Transverse colon (tissue), 4 donors: ENCODE data around the gene MSI2. TPM values are rescaled to one million over a fixed set of nuclear protein-coding genes. Genes with fewer than 3 reads are reported as not detected.

Source experiments
- DNase-seq: peaks from one replicate; pipeline ENCODE4 v3.0.0-alpha.2; 2019
- H3K27ac ChIP-seq, 4 donors: fragments of 200-600 bp; sonication (generic); 2 replicates each; pipeline ENCODE4 v1.5.1; 2016 to 2018; ENCODE audit warnings: inconsistent platforms in 4 of 4
- H3K27me3 ChIP-seq: fragments of 200-600 bp; sonication (generic); 2 replicates; pipeline ENCODE4 v1.5.1; 2017; ENCODE audit warnings: inconsistent platforms
- H3K36me3 ChIP-seq, 4 donors: fragments of 200-600 bp; sonication (generic); 2 replicates each; pipeline ENCODE4 v1.5.1; 2017 to 2019; ENCODE audit warnings: inconsistent platforms in 4 of 4
- H3K4me1 ChIP-seq, 4 donors: fragments of 200-600 bp; sonication (generic); 2 replicates each; pipeline ENCODE4 v1.5.1; 2017 to 2020; ENCODE audit warnings: inconsistent platforms in 4 of 4
- H3K4me3 ChIP-seq, 4 donors: fragments of 200-600 bp; sonication (generic); 1 replicate in 1 of 4; 2 replicates in 3 of 4; pipeline versions ENCODE4 v1.5.1 to v1.6.1; 2017 to 2019; ENCODE audit warnings: inconsistent platforms in 4 of 4
- H3K9me3 ChIP-seq, 2 donors: fragments of 200-600 bp; sonication (generic); 2 replicates each; pipeline ENCODE4 v1.5.1; 2017 to 2019; ENCODE audit warnings: inconsistent platforms in 2 of 2
- CTCF ChIP-seq, 5 experiments: fragments of 200-600 bp in 3 of 5; fragments of 450-650 bp in 2 of 5; sonication (generic) in 3 of 5; IDR thresholded peaks; 1 replicate in 2 of 5; 2 replicates in 3 of 5; pipeline ENCODE4 v1.5.1; 2016 to 2017; ENCODE audit warnings: antibody characterized with exemption in 5 of 5, inconsistent platforms in 3 of 5, mild to moderate bottlenecking in 2 of 5, moderate library complexity in 1 of 5
- EP300 ChIP-seq: sonication (generic); formaldehyde crosslinking; IDR thresholded peaks from one replicate; pipeline ENCODE4 v1.6.1; 2017; ENCODE audit warnings: antibody characterized with exemption, low read depth
- POLR2A ChIP-seq: fragments of 450-650 bp; IDR thresholded peaks from one replicate; pipeline ENCODE4 v1.6.1; 2016; ENCODE audit warnings: antibody characterized with exemption, mild to moderate bottlenecking, moderate library complexity
- POLR2AphosphoS5 ChIP-seq, 3 donors: sonication (generic); formaldehyde crosslinking; IDR thresholded peaks; one replicate each; pipeline ENCODE4 v1.6.1; 2016; ENCODE audit warnings: antibody characterized with exemption in 3 of 3
- WGBS, 2 donors: methylation state at CpG; one replicate each; pipeline ENCODE4 v1.1.5; 2018; ENCODE audit warnings: low coverage in 1 of 2; 5-methylcytosine and 5-hydroxymethylcytosine counted together
- in situ Hi-C, 4 donors: fragments of 200-750 bp; cut with MboI; loops; one replicate each; pipeline versions ENCODE4 v1.15.0 to v1.15.1; 2017; ENCODE audit warnings: low sequenced_read_pairs in 3 of 4, low pct_ligation_motif_present in 1 of 4, low pct_unique_long_range_greater_than_20kb in 1 of 4
- intact Hi-C: fragments of 100-400 bp; cut with DNase I; formaldehyde crosslinking; loops from one replicate; pipeline ENCODE4 v1.15.1; 2023; ENCODE audit warnings: low total_unique reads
- total RNA-seq, 4 donors: library from RNA; depleted of rRNA; stranded (reverse); fragments of >200 nt; gene quantifications; one replicate each; pipeline ENCODE4 v1.1.0, GENCODE V29; 2016

MSI2 gene
- total RNA-seq, 4 donors from 2014 or later, result 20.6 to 36.0 (median 29.3) TPM

- DNase-seq, result no peak
- Histone ChIP-seq H3K27ac (no peak overlapping the region), H3K4me1 (no peaks in the 10 kb centered on the region), H3K4me3 (no peak overlapping the region), H3K9me3 (no peaks in the 10 kb centered on the region), H3K27me3 (no peaks in the 10 kb centered on the region), H3K36me3 (no peaks in the 10 kb centered on the region)
- in situ Hi-C loops (no loop called here), intact Hi-C loops (no loop called here)
- TF ChIP-seq POLR2A (no peak), EP300 (no peak)
- 80 to 100% methylated on average over 3 to 8 of the region's 8 CpGs for WGBS, 2 donors
These were observed 261.5 kb downstream of the MSI2 start for GRCh38 chr17:57517632-57518456.

- in situ Hi-C loops, result no loop called here
- no peak for DNase-seq
- intact Hi-C loops, result no loop called here
These were observed 262.6 kb downstream of the MSI2 start for GRCh38 chr17:57518587-57519581.

GRCh38 chr17:57519800-57520199, 263.5 kb downstream of the MSI2 start:
- Histone ChIP-seq H3K4me3 (no peak overlapping the region), H3K4me1 (no peaks in the 10 kb centered on the region), H3K9me3 (no peaks in the 10 kb centered on the region), H3K27me3 (no peaks in the 10 kb centered on the region), H3K27ac (no peak overlapping the region), H3K36me3 (no peaks in the 10 kb centered on the region)
- TF ChIP-seq CTCF (IDR thresholded peaks at IDR 0.05), result no peak
- no peak for TF ChIP-seq POLR2AphosphoS5 (IDR thresholded peaks at IDR 0.05)
- no peak for TF ChIP-seq POLR2A
- TF ChIP-seq EP300, result no peak
- 96 to 100% methylated on average over 3 to 7 of the region's 7 CpGs for WGBS, 2 donors
- intact Hi-C loops, result no loop called here
- DNase-seq, result no peak
- in situ Hi-C loops, result no loop called here

More at GRCh38 chr17:57518587-57519581, 262.6 kb downstream of the MSI2 start:
- Histone ChIP-seq H3K9me3 (no peaks in the 10 kb centered on the region), H3K4me1 (no peaks in the 10 kb centered on the region), H3K4me3 (no peak overlapping the region), H3K36me3 (no peaks in the 10 kb centered on the region), H3K27me3 (no peaks in the 10 kb centered on the region), H3K27ac (no peak overlapping the region)
- WGBS, 2 donors, result 73 to 91% methylated on average over 7 to 20 of the region's 20 CpGs
- no peak for TF ChIP-seq POLR2A
- no peak for TF ChIP-seq POLR2AphosphoS5 (IDR thresholded peaks at IDR 0.05)
- no peak for TF ChIP-seq EP300
- TF ChIP-seq CTCF (IDR thresholded peaks at IDR 0.05), result no peak

GRCh38 chr17:57521606-57522005, 265.3 kb downstream of the MSI2 start:
- Histone ChIP-seq H3K4me3 (no peak overlapping the region), H3K36me3 (no peaks in the 10 kb centered on the region), H3K4me1 (no peaks in the 10 kb centered on the region), H3K27ac (no peak overlapping the region), H3K27me3 (no peaks in the 10 kb centered on the region), H3K9me3 (no peaks in the 10 kb centered on the region)
- TF ChIP-seq EP300, result no peak
- TF ChIP-seq CTCF (IDR thresholded peaks at IDR 0.05), result no peak
- TF ChIP-seq POLR2AphosphoS5 (IDR thresholded peaks at IDR 0.05), result no peak
- TF ChIP-seq POLR2A, result no peak
- in situ Hi-C loops, result no loop called here
- intact Hi-C loops, result no loop called here
- no peak for DNase-seq
- WGBS, 2 donors, result 60 to 95% methylated on average over 1 to 7 of the region's 7 CpGs
